ENCODE data around the gene BLMH.
A peak's percentile ranks its signal among the peaks of the same experiment; 100 is the strongest.

The BLMH gene, protein sequence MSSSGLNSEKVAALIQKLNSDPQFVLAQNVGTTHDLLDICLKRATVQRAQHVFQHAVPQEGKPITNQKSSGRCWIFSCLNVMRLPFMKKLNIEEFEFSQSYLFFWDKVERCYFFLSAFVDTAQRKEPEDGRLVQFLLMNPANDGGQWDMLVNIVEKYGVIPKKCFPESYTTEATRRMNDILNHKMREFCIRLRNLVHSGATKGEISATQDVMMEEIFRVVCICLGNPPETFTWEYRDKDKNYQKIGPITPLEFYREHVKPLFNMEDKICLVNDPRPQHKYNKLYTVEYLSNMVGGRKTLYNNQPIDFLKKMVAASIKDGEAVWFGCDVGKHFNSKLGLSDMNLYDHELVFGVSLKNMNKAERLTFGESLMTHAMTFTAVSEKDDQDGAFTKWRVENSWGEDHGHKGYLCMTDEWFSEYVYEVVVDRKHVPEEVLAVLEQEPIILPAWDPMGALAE

GRCh38 chr17:30291543-30292285 lies at the start of gene BLMH:
Gene BLMH (minus strand): TSS chr17:30291944. CDS start chr17:30291819, 125 bp downstream.
- peak; percentile 54 for DNase-seq (ENCODE audit: low spot score)

DNA sequence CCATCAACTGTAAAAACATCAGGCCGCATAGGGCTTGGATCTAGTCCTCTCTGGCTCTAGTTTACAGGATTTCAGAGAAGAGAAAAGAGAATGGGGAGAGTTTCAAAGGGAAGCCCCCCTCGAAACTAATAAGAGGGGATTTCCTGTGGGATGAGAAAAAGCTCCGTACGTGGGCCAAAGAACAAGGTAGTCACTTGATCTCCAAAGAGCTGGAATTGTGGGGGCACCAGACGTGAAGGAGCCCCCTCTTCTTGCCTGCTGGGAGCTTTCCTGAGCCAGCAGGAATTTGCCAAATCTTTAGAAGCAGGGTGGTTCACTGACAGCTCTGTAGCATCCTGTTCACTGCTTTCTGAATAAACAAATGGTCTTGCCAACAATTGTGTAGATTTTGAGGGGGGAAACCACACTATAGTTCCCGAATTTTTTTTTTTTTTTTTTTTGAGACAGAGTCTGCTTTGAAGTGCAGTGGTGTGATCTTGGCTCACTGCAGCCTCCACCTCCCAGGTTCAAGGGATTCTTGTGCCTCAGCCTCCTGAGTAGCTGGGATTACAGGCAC lies 49.1 kb upstream of the BLMH start:
- no peak for DNase-seq (ENCODE audit: low spot score)

GRCh38 chr17:30339086-30339485 lies 47.3 kb upstream of the BLMH start:
- DNase-seq (ENCODE audit: low spot score) = no peak

GRCh38 chr17:30337393-30337999 lies 45.8 kb upstream of the BLMH start:
- no peak for DNase-seq (ENCODE audit: low spot score)

GRCh38 chr17:30336369-30337171 lies 44.8 kb upstream of the BLMH start:
- peak; percentile 48 for DNase-seq (ENCODE audit: low spot score)

GRCh38 chr17:30334421-30334820 lies 42.7 kb upstream of the BLMH start:
- DNase-seq (ENCODE audit: low spot score) = no peak

- DNase-seq (ENCODE audit: low spot score) = no peak
Measured at GRCh38 chr17:30333503-30334360, 42.0 kb upstream of the BLMH start, which contains the start of gene TMIGD1. Gene TMIGD1 (minus strand): TSS chr17:30334057. CDS start chr17:30332133, 1,924 bp downstream.

- DNase-seq (ENCODE audit: low spot score) = no peak
Measured at GRCh38 chr17:30332057-30332542, 40.4 kb upstream of the BLMH start.

DNA sequence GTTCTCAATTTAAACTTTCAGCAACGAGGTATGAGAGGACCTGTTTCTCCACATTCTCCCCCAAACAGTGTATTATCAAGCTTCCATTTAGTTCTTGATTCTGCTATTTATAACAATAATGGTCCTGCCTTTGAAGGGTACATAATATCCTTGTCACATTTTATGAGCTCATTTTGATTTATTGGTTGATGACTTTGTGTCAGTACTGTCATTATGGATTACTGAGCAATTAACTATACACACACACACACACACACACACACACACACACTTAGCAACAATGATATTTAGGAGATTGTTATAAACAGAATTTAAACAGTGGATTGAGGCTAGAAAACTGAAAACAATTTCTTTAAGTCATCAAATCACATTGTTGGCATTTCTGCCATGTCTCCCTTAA lies 35.1 kb upstream of the BLMH start:
- DNase-seq (ENCODE audit: low spot score) = no peak

DNA sequence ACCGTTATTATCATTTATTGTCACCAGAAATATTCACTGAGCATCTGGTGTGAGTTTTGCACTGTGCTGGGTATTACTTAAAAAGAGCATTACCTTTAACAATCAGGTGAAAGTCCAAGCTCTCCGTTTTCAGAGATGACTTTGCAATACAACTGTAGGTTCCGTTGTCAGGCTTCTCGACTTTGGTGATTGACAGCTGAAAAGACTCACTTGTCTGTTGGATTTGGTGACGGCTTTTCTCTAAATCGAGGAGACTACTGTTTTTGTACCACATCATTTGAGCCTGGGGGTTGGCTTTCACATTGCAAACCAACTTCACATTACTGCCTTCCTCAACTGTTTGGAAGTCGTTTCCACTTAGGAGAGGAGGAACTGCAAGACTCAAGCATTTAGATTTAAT lies 33.0 kb upstream of the BLMH start:
- no peak for DNase-seq (ENCODE audit: low spot score)

DNA sequence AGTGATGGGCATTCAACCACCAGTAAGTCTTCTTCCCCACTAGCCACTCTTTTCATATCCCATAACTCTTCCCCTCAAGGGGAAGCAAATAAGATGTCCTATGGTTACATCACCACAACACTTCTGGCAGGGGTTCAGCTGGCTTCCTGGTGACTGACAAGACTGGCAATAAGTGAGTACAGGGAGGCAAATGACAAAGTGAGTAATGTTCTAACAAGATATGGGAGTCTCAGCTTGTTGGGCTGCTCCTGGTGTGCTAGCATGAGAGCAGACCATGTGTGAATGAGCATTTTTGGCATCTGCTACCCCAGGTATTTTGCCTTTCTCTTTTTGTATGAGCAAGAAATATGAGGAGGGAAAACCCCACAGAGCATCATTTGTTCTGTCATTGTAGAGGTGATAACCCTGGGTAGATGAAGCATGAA lies 32.2 kb upstream of the BLMH start:
- DNase-seq (ENCODE audit: low spot score) = no peak

DNA sequence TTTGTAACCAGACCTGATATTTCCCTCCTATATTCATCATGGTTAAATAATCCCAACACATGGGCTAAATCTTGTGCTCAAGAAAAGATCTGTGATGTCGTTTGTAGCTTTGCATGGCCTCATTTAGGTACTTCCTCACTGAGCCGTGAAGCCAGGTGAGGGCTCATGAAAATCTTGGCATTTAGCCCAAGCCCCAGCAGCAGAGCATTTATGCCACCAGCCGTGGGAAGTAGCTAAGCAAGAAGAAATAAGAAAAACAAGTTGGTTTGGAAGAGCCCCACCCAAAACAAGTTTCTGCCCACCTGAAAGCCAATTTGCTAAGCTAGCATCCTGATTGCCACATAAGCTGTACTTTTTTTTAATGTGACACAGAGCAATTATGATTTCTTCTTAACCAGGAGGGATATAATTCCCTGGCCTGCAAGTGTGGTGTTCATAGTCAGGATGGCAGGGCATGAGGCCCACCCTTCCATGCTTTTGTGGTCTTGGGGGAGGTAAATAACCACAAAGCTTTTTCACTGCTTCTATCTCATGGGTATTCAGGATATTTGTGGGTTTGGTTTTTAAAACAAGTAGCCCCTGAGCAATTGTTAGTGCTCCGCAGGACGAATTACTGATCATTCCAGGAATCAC lies 31.6 kb upstream of the BLMH start:
- DNase-seq (ENCODE audit: low spot score) = no peak

DNA sequence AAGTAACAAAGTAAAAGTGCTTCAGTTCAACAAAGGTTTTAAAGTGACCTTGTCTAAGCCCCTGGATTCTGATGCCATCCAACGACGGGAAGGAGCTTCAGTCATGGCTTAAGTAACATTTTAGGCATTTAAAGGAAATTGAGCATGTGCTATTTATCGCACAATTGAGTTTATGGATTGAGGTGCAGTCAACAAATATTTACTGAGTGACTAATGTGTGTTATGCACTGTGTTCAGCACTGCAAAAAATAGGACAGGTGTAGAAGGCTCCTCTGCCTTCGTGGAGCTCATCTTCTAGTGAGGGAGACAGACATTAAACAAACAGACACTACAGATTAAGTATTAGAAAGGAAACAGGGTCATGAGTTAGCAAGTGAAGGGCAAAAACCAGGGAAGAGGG lies 29.6 kb upstream of the BLMH start:
- no peak for DNase-seq (ENCODE audit: low spot score)

DNA sequence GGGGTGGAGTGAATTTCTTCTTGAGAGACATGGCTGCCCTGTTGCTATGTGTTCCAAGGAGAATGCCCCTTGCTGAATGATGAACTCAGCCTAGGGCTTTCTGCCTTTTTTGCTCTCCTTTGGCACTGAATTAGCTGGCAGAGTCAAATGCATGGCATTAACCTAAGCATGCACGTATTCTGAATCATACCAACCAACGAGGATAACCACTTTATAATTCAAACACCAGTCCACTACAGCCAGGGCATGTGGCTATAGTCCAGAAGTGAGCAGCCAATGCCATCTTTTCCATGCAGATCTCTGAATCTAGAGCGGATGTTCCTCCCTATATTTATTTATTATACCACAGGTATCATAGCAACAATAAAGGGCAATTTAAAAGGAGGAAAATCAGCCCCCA lies 26.4 kb upstream of the BLMH start:
- no peak for DNase-seq (ENCODE audit: low spot score)

DNA sequence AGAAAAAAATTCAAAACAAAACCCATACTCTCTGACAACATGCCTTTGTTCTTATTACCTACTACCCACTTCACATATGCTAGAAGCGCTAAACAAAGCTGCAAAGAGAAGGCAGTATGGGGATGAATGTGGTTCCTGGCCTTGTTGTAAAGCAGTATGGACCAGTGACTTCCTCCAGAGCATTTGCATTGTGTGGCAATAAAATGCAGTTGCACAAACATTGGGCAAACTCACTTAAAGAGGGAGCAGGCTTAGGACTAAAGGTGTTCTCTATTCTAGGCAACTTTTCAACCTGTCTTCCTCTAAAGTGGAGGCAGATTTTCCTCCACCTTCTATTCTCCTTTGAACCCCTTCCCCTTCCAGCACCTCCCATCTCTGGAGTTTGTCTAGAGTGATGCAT lies 25.0 kb upstream of the BLMH start:
- DNase-seq (ENCODE audit: low spot score) = no peak

DNA sequence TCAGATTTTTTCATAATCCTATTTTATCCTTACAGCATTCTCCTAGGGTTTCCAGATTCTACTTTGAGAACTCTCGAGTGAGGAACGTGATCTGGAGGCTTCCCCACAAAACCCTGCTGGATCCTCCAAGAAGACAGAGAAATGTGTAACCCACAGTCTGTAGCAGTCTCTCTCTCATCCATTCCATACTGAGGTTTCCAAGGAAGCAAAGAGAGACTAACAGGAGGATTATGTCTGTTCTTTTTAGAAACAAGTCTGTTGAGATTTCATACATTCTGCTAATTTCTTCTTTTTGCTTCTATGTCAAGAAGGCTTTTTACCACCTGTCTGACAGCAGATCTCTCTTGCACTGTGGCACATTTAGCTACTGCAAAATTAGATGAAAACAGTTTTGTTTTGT lies 23.4 kb upstream of the BLMH start:
- DNase-seq (ENCODE audit: low spot score) = no peak

DNA sequence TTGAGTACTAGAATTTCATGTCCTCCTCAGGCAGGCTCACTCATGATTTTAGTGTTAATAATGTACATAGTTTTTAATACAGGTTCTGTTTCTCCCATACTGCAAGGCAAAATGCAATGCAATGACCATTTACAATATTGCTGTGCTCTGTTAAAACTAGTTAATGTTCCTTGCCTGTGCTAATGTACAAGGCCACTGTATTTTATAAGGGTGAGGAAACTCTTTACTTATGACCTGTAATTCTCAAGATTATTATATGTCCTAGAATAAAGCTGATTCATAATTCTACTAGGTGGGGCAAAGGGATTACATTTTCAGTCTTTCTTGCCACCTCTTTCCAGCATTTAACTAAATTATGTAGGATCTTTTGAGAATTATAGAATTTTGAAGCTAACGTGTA lies 22.7 kb upstream of the BLMH start:
- DNase-seq (ENCODE audit: low spot score) = no peak

- no peak for DNase-seq (ENCODE audit: low spot score)
Measured at GRCh38 chr17:30312226-30312625, 20.5 kb upstream of the BLMH start.

DNA sequence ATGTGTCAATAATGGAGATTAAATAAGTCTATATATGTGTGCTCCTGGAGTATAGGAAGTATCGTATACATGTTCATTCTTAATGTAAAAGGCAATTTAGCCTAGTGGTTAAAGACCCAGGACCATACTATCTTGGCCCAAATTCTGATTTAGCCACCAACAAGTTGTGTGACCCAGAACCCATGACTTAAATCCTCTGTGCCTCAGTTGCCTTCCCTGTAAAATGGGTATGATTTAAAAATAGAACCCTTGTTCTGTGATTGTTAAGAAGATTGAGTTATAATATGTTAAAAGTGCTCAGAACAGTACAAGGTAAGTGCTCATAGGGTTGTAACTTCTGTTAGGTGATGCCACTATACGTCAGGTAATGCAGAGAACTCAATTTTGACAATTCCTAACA lies 18.8 kb upstream of the BLMH start:
- no peak for DNase-seq (ENCODE audit: low spot score)

DNA sequence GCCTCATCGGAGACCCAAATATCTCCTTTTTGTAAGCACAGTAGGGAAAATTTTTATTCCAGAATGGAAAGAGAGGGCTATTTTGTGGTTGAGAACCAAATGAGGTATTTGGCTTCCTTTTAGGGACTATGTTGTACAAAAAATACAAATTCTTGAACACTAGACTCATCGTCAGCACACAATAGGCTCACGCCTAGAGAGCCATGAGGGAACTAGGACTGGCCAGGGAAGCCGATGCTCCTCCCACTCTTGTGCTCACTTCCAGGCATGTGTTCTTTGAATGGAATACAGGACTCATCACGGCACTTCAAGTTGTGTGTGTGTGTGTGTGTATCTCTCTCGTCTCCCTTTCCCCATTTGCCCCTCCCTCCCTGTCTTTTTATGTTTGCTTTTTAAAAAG lies 17.8 kb upstream of the BLMH start:
- no peak for DNase-seq (ENCODE audit: low spot score)

All from cerebellar cortex (tissue), 1 donor.